PFSK-1 (cell line): ENCODE data around the gene HLCS.

Source experiments
- FOXP2 ChIP-seq: optimal IDR thresholded peaks from 2 replicates; pipeline ENCODE3; 2011; ENCODE audit warnings: borderline replicate concordance, control low read depth, inconsistent platforms; ENCODE audit not compliant: insufficient read depth; ENCODE audit errors: extremely low read length, extremely low read depth
- POLR2AphosphoS5 ChIP-seq: IDR thresholded peaks from 2 replicates; pipeline ENCODE4 v1.6.1; 2012; ENCODE audit warnings: low read depth, mild to moderate bottlenecking, control low read depth, low read length, moderate library complexity
- REST ChIP-seq, 2 experiments: IDR thresholded peaks; 2 replicates each; pipeline versions ENCODE4 v1.6.1 to v1.8.0; 2011 to 2012; ENCODE audit warnings: low read depth in 2 of 2, low read length in 2 of 2, control low read depth in 1 of 2, inconsistent platforms in 1 of 2, mild to moderate bottlenecking in 1 of 2, moderate library complexity in 1 of 2; ENCODE audit not compliant: insufficient read depth in 1 of 2
- SIN3A ChIP-seq: IDR thresholded peaks from 2 replicates; pipeline ENCODE4 v1.6.1; 2012; ENCODE audit warnings: mild to moderate bottlenecking, low read length, moderate library complexity, borderline replicate concordance; ENCODE audit not compliant: insufficient read depth
- TAF1 ChIP-seq: IDR thresholded peaks from 2 replicates; pipeline ENCODE4 v1.6.1; 2012; ENCODE audit warnings: low read length, control low read depth, borderline replicate concordance; ENCODE audit not compliant: insufficient read depth

GRCh38 chr21:36744560-36745231, 221.8 kb downstream of the HLCS start:
- TF ChIP-seq POLR2AphosphoS5 (no peak), REST (IDR thresholded peaks at IDR 0.05; ENCODE audit: insufficient read depth in 1 of 2, low read depth in 2 of 2, low read length in 2 of 2) (no peak), TAF1 (no peak), SIN3A (no peak), FOXP2 (no peak)
